ENCODE results near the gene KCNQ4. TPM values are rescaled to one million over a fixed set of nuclear protein-coding genes. Genes with fewer than 3 reads are reported as not detected.

The KCNQ4 gene
- total RNA-seq, 1 donor from 2014 or later: 2.3 TPM

GRCh38 chr1:40870135-40870728 lies 86.6 kb downstream of the KCNQ4 start:
- intact Hi-C loops (cut with DNase I): no loop called here
- ATAC-seq (no peak), DNase-seq (ENCODE audit: low spot score) (no peak)

- no peak for ATAC-seq
- intact Hi-C loops (cut with DNase I): no loop called here
- DNase-seq (ENCODE audit: low spot score): no peak
These were observed 88.7 kb downstream of the KCNQ4 start for GRCh38 chr1:40872276-40872675.

- intact Hi-C loops (cut with DNase I): no loop called here
- DNase-seq (ENCODE audit: low spot score): no peak
- ATAC-seq: no peak
These were observed 90.4 kb downstream of the KCNQ4 start for GRCh38 chr1:40873863-40874472.

DNA sequence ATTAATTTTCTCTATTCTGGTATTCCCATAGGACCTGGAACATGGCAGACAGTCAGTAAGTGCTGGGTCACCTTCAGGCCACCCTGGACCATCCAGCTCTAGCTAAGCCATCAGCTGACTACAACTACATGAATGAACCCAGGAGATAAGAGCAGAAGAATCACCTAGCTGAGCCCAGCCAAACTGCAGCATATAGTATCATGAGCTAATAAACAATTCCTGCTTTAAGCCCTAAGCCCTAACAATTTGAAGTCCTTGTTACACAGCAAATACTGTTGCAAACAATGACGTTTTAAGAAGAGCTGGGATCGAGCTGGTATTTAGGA lies 92.8 kb downstream of the KCNQ4 start:
- ATAC-seq (no peak), DNase-seq (ENCODE audit: low spot score) (no peak)
- intact Hi-C loops (cut with DNase I): no loop called here

GRCh38 chr1:40876891-40877290 lies 93.3 kb downstream of the KCNQ4 start:
- DNase-seq (ENCODE audit: low spot score): no peak
- intact Hi-C loops (cut with DNase I): no loop called here
- no peak for ATAC-seq

DNA sequence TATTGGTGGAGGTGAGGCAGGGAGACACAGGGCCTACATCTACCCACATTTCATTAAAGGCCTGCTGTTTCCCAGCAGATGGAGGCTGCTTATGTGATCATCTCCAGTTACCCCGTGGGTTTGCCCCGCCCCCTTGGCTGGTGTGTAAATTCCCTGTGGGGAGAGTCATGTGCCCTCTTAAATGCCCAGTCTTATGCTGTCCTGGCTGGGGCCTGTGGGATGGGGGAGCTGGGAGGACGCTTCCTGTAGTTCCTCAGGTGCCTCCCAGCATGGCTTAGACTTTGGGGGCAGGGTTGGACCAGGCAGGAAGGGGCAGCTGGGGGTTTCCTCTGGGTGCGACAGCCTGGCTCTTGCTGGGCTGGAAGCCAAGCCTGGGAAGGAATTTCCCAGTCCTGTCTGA lies 94.1 kb downstream of the KCNQ4 start:
- ATAC-seq: peak; percentile 68
- DNase-seq (ENCODE audit: low spot score): peak; percentile 67
- intact Hi-C loops (cut with DNase I): no loop called here

DNA sequence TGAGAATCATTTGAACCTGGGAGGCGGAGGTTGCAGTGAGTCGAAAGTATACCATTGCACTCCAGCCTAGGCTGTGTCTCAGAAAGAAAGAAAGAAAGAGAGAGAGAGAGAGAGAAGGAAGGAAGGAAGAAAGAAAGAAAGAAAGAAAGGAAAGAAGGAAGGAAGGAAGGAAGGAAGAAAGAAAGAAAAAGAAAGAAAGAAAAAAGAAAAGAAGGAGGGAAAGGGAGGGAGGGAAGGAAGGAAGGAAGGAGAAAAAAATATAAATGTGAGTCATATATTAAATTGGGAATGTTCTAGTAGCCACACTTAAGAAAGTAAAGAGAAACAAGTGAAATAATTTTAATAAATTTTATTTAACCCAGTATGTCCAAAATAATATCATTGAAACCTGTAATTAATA lies 95.3 kb downstream of the KCNQ4 start:
- no peak for ATAC-seq
- no peak for DNase-seq (ENCODE audit: low spot score)
- intact Hi-C loops (cut with DNase I): no loop called here

DNA sequence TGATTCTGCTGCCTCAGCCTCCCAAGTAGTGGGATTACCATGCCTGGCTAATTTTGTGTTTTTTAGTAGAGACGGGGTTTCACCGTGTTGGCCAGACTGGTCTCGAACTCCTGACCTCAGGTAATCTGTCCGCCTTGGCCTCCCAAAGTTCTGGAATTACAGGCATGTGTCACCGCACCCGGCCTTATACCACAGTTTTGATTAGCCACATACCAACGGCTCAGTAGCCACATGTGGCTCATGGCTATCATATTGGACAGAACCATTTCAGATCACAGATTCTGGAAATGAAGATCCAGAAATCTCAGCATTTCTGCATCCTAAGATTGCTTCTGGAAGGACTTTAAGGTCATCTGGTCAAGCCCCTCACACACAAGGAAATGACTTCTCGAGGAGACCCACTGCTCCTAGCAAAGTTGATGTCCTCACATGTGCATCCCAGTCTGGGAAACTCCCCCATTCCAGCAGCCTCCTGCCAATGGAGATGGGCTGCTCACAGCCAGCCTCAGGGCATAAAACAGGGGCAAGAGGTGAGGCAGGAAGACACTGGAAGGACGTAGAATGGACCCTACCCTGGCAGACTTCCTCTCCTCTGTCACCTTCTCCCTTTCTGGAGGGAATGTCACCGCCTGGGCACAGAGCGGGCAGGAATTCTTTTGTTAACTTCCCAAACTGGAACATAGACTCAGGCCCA lies 96.0 kb downstream of the KCNQ4 start:
- no peak for ATAC-seq
- no peak for DNase-seq (ENCODE audit: low spot score)
- intact Hi-C loops (cut with DNase I): no loop called here

- DNase-seq (ENCODE audit: low spot score) (no peak), ATAC-seq (no peak)
- intact Hi-C loops (cut with DNase I): no loop called here
These were observed 97.4 kb downstream of the KCNQ4 start for GRCh38 chr1:40880813-40881549.

DNA sequence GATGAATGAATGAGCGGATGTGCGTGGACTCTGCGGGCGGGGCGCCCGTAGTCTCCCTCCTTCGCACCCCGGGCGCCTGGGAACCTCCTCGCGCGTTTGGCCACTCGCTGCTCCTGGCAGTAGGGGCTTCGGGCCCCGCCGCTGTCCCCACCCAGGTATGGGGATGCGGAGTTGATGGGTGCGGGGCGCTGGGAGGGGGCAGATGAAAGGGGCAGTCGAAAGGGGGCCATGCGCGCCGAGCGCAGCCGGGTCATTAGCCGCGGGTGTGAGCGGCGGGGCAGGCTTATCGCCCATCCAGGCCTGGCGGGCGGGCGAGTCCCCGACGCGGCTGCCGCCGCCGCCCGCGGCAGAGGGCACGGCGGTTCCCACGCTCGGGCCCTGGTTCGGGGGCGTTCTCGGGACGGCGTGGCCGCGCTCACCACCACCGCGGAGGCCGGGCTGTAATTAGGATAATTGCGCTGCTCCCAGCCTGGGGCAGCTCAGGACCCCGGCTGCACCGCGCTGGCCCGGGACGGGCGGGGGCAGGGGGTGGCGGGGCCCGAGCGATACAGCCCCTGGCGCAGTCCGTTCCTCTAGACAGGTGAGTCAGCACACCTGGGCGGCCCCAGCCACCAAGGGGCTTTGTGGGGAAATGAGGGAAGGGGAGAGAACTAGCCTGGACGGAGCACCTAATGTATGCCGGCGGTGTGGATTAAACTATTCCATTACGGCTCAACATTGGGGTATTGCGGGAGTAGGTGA lies 100.6 kb downstream of the KCNQ4 start:
- DNase-seq (ENCODE audit: low spot score) (no peak), ATAC-seq (no peak)
- intact Hi-C loops (cut with DNase I): no loop called here

DNA sequence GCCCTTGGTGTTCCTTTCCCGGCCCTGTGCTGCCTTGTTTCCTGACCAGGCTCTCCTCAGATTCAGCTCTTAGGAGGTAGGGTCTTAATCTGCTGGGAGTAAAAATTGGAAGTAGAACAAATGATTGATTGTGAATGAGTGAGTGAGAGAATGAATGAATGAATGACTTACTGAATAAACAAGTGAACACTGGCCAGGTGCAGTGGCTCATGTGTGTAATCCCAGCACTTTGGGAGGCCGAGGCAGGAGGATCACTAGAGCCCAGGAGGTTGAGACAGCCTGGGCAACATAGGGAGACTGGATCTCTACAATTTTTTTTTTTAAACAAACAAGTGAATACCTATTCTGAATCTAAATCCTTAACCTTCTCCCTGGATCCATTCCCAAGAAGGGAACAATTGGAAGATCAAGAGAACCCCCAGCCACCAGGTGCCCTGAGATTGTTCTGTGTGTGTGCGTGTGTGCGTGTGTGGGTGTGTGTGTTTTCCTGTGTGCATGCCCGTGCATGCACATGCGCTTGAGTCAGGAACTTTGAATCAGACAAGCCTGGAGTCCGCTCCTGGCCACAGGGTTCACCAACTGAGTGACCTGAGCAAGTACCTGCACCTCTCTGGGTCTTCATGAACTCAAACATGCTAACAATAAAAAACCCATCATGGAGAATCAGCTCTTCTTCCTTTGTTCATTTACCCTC lies 102.9 kb downstream of the KCNQ4 start:
- DNase-seq (ENCODE audit: low spot score) (no peak), ATAC-seq (no peak)
- intact Hi-C loops (cut with DNase I): no loop called here

- ATAC-seq (no peak), DNase-seq (ENCODE audit: low spot score) (no peak)
- intact Hi-C loops (cut with DNase I): no loop called here
These were observed 103.4 kb downstream of the KCNQ4 start for GRCh38 chr1:40887012-40887378.

DNA sequence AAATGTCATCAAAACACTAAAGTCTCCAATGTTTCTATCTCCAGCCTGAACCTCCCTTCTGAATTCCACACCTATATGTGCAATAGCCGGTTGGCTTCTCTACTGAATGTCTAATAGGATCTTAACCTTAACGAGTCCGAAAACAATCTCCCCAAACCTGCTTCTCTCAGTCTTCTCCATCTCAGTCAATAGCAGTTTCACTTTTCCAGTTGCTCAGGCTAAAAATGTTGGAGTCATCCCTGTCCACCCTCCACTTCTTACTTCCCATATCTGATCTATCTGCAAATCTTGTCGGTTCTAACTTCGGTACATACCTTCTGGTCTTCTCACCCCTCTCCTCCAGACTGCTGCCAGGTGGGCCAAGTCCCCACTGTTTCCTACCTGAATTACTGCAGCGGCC lies 104.1 kb downstream of the KCNQ4 start:
- no peak for ATAC-seq
- intact Hi-C loops (cut with DNase I): no loop called here
- DNase-seq (ENCODE audit: low spot score): no peak

Small RNA genes lying within 50 kb of the gene (microRNA-seq; reads per million reads assigned to microRNA genes)
- gene MIR30C1 (30.0 reads per million, percentile 39 among the genes with 10 or more reads in this experiment), gene MIR30E (4,775 reads per million, percentile 94 among the genes with 10 or more reads in this experiment)

Other genes with a start within 250 kb of the KCNQ4 start
- gene RIMS3, start 118.1 kb upstream of the KCNQ4 start, total RNA-seq: 8.7 TPM
- gene NFYC, start 92.1 kb upstream of the KCNQ4 start, total RNA-seq: 46.7 TPM
- gene CITED4, start 78.6 kb downstream of the KCNQ4 start, total RNA-seq: 5.6 TPM
- gene CTPS1, start 195.9 kb downstream of the KCNQ4 start, total RNA-seq: 23.5 TPM
- 0.62 TPM for gene SLFNL1, start 237.9 kb downstream of the KCNQ4 start, total RNA-seq